HAP-1 (cell line): ENCODE measurements around the gene MAPKAPK5.
"Not testable (repeated sequence)": the region's sequence is repeated elsewhere in the genome, so short reads cannot be mapped to it uniquely, and the experiment has no call there.

Experiments
- DNase-seq, 2 experiments: peaks; one replicate each; pipeline ENCODE4 v3.0.0-alpha.2; 2016 to 2020; ENCODE audit warnings: low spot score in 2 of 2
- H3K27me3 ChIP-seq: fragments of 250-450 bp; sonication (Bioruptor Pico); 2 replicates; pipeline ENCODE4 v1.5.1; 2020; ENCODE audit warnings: low read depth, mild to moderate bottlenecking, moderate library complexity
- H3K36me3 ChIP-seq: fragments of 250-450 bp; sonication (Bioruptor Pico); replicated peaks from 2 replicates; pipeline ENCODE4 v1.5.1; 2020; ENCODE audit warnings: mild to moderate bottlenecking
- H3K4me1 ChIP-seq: fragments of 250-450 bp; sonication (Bioruptor Pico); 2 replicates; pipeline ENCODE4 v1.5.1; 2020; ENCODE audit warnings: mild to moderate bottlenecking
- H3K4me3 ChIP-seq: fragments of 250-450 bp; sonication (Bioruptor Pico); 2 replicates; pipeline ENCODE4 v1.5.1; 2020; ENCODE audit warnings: mild to moderate bottlenecking, moderate library complexity
- H3K9me3 ChIP-seq: fragments of 250-450 bp; sonication (Bioruptor Pico); 2 replicates; pipeline ENCODE4 v1.5.1; 2020; ENCODE audit warnings: mild to moderate bottlenecking, moderate library complexity
- in situ Hi-C: fragments of 300-500 bp; cut with MboI; formaldehyde crosslinking; loops from 3 replicates; pipeline ENCODE4 v1.14.3; 2020; ENCODE audit warnings: low sequenced_read_pairs, inconsistent platforms, mixed read lengths

Gene MAPKAPK5

GRCh38 chr12:111932241-111932640, 90.2 kb downstream of the MAPKAPK5 start:
- in situ Hi-C loops: loop anchor here (25.0 kb wide), 1 partner anchor 455 kb away; the partner anchor contains the start of gene HECTD4
- Histone ChIP-seq H3K36me3 (no peaks in the 10 kb centered on the region), H3K4me3 (no peak overlapping the region), H3K27me3 (no peaks in the 10 kb centered on the region), H3K4me1 (no peaks in the 10 kb centered on the region; the same call in none of the 2 replicates), H3K9me3 (no peaks in the 10 kb centered on the region)
- no peak for DNase-seq

- in situ Hi-C loops: loop anchor here (25.0 kb wide), 1 partner anchor 450 kb away; the partner anchor contains the start of gene HECTD4
- no peak overlapping the region for H3K4me3 ChIP-seq
Observed at GRCh38 chr12:111936869-111937268, 94.8 kb downstream of the MAPKAPK5 start.

GRCh38 chr12:111937429-111937828, 95.4 kb downstream of the MAPKAPK5 start:
- no peak for DNase-seq
- Histone ChIP-seq H3K36me3 (no peaks in the 10 kb centered on the region), H3K9me3 (no peaks in the 10 kb centered on the region), H3K4me1 (no peaks in the 10 kb centered on the region; the same call in none of the 2 replicates), H3K27me3 (no peaks in the 10 kb centered on the region), H3K4me3 (no peak overlapping the region)
- in situ Hi-C loops: loop anchor here (25.0 kb wide), 1 partner anchor 450 kb away; the partner anchor contains the start of gene HECTD4

More at GRCh38 chr12:111936869-111937268, 94.8 kb downstream of the MAPKAPK5 start:
- no peak for DNase-seq
- Histone ChIP-seq H3K4me1 (no peaks in the 10 kb centered on the region; the same call in none of the 2 replicates), H3K9me3 (no peaks in the 10 kb centered on the region), H3K27me3 (no peaks in the 10 kb centered on the region), H3K36me3 (no peaks in the 10 kb centered on the region)

- Histone ChIP-seq H3K9me3 (no peaks in the 10 kb centered on the region), H3K4me1 (no peaks in the 10 kb centered on the region), H3K36me3 (no peaks in the 10 kb centered on the region), H3K4me3 (no peak overlapping the region), H3K27me3 (no peaks in the 10 kb centered on the region)
- in situ Hi-C loops: loop anchor here (25.0 kb wide), 1 partner anchor 445 kb away; the partner anchor contains the start of gene HECTD4
- DNase-seq: no peak
Observed at GRCh38 chr12:111942557-111942956, 100.5 kb downstream of the MAPKAPK5 start.

GRCh38 chr12:111943929-111944328, 101.9 kb downstream of the MAPKAPK5 start:
- no peaks in the 10 kb centered on the region for H3K27me3 ChIP-seq
- no peak for DNase-seq
- H3K36me3 ChIP-seq: no peaks in the 10 kb centered on the region
- no peaks in the 10 kb centered on the region for H3K9me3 ChIP-seq
- in situ Hi-C loops: loop anchor here (25.0 kb wide), 1 partner anchor 443 kb away; the partner anchor contains the start of gene HECTD4
- no peak overlapping the region for H3K4me3 ChIP-seq
- H3K4me1 ChIP-seq: no peaks in the 10 kb centered on the region

- H3K9me3 ChIP-seq, DNase-seq, in situ Hi-C loops, H3K4me3 ChIP-seq, H3K27me3 ChIP-seq, H3K36me3 ChIP-seq: not testable (repeated sequence)
- peaks cover 20% of the 10 kb centered on the region for H3K4me1 ChIP-seq
Observed at GRCh38 chr12:111950961-111951676, 109.1 kb downstream of the MAPKAPK5 start.
